Measurements from ENCODE around the gene TMEM8B. TPM values are rescaled to one million over a fixed set of nuclear protein-coding genes. Genes with fewer than 3 reads are reported as not detected.
A peak's percentile ranks its signal among the peaks of the same experiment; 100 is the strongest.

The TMEM8B gene
- total and polyA plus RNA-seq, 10 of the 15 experiments (the other 5 are each of a cell fraction or from before 2014, with no cell fraction given): 0.19 to 7.6 (median 2.5) TPM

DNA sequence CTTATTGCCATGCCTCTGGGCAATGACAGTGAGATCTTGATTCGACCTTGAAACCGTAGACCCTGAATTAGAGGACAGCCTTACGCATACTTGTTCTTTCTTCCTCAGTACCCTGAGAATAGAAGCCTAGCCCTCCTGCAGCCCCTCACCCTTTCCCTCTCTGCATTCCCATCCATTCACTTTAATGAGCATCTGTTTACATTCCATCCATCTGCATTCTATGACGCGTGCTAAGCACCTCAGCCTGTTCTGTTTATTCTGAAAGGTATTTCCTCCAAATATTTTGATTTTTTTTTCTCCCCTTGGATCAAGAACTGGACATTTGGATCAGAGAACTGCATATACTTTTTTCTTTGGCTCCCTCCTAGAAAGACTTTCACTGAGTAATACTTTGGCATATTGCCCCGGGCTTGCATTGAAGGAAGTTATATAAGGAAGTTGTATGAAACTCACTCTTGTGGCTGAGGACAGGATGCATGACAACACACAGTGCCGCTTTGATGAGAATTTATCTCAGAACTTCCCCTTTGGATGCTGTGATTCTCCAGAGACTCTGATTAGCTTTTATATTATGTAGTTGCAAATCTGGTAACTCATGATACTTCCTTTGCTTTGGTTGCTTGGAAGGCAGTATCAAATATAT lies 15.7 kb downstream of the TMEM8B start (continued):
- TF ChIP-seq, protein P1, sequence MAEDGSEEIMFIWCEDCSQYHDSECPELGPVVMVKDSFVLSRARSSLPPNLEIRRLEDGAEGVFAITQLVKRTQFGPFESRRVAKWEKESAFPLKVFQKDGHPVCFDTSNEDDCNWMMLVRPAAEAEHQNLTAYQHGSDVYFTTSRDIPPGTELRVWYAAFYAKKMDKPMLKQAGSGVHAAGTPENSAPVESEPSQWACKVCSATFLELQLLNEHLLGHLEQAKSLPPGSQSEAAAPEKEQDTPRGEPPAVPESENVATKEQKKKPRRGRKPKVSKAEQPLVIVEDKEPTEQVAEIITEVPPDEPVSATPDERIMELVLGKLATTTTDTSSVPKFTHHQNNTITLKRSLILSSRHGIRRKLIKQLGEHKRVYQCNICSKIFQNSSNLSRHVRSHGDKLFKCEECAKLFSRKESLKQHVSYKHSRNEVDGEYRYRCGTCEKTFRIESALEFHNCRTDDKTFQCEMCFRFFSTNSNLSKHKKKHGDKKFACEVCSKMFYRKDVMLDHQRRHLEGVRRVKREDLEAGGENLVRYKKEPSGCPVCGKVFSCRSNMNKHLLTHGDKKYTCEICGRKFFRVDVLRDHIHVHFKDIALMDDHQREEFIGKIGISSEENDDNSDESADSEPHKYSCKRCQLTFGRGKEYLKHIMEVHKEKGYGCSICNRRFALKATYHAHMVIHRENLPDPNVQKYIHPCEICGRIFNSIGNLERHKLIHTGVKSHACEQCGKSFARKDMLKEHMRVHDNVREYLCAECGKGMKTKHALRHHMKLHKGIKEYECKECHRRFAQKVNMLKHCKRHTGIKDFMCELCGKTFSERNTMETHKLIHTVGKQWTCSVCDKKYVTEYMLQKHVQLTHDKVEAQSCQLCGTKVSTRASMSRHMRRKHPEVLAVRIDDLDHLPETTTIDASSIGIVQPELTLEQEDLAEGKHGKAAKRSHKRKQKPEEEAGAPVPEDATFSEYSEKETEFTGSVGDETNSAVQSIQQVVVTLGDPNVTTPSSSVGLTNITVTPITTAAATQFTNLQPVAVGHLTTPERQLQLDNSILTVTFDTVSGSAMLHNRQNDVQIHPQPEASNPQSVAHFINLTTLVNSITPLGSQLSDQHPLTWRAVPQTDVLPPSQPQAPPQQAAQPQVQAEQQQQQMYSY (CRISPR knock-in tag; IDR thresholded peaks at IDR 0.05): no peak
- TF ChIP-seq, protein P2, sequence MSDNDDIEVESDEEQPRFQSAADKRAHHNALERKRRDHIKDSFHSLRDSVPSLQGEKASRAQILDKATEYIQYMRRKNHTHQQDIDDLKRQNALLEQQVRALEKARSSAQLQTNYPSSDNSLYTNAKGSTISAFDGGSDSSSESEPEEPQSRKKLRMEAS (IDR thresholded peaks at IDR 0.05; ENCODE audit: low read depth, low read length): no peak
- TF ChIP-seq EGR1 (IDR thresholded peaks at IDR 0.05; ENCODE audit: borderline replicate concordance in 1 of 2, low read depth in 2 of 2, low read length in 2 of 2): no peak
- TF ChIP-seq SRF (IDR thresholded peaks at IDR 0.05; ENCODE audit: low read depth in 2 of 2, low read length in 2 of 2): no peak
- no peak for TF ChIP-seq RFX5 (IDR thresholded peaks at IDR 0.05; ENCODE audit: low read depth, low read length)
- no peak for TF ChIP-seq TAF1 (IDR thresholded peaks at IDR 0.05; ENCODE audit: borderline replicate concordance, low read depth, low read length)
- no peak for TF ChIP-seq STAT3 (IDR thresholded peaks at IDR 0.05; ENCODE audit: low read depth, low read length)
- no peak for TF ChIP-seq ASH2L (IDR thresholded peaks at IDR 0.05; ENCODE audit: borderline replicate concordance, low read depth)
- no peak for TF ChIP-seq CHD2 (IDR thresholded peaks at IDR 0.05; ENCODE audit: borderline replicate concordance, low read depth, low read length)
- TF ChIP-seq, protein P3, sequence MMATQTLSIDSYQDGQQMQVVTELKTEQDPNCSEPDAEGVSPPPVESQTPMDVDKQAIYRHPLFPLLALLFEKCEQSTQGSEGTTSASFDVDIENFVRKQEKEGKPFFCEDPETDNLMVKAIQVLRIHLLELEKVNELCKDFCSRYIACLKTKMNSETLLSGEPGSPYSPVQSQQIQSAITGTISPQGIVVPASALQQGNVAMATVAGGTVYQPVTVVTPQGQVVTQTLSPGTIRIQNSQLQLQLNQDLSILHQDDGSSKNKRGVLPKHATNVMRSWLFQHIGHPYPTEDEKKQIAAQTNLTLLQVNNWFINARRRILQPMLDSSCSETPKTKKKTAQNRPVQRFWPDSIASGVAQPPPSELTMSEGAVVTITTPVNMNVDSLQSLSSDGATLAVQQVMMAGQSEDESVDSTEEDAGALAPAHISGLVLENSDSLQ (IDR thresholded peaks at IDR 0.05): no peak
- TF ChIP-seq RUNX3 (IDR thresholded peaks at IDR 0.05; ENCODE audit: low read length): peak; percentile 78
- TF ChIP-seq EZH2 (IDR thresholded peaks at IDR 0.05; ENCODE audit: borderline replicate concordance, control insufficient read depth, low read depth, low read length): no peak
- TF ChIP-seq SIN3A (IDR thresholded peaks at IDR 0.05; ENCODE audit: low read depth, low read length): no peak
- peak; percentile 30; the same call in 1 of the 2 replicates for TF ChIP-seq JUNB (IDR thresholded peaks at IDR 0.05)
- TF ChIP-seq EP300 (IDR thresholded peaks at IDR 0.05; ENCODE audit: borderline replicate concordance in 1 of 2, control insufficient read depth in 1 of 2, low read depth in 2 of 2, low read length in 2 of 2): 0 out of 4 replicates have a peak, but pooled peaks of 1 of the 2 experiments have one; percentile 18
- no peak for TF ChIP-seq TCF7 (IDR thresholded peaks at IDR 0.05; ENCODE audit: borderline replicate concordance)
- TF ChIP-seq IKZF2 (IDR thresholded peaks at IDR 0.05): peak; percentile 77 to 82; a peak in 2 of 4 replicates
- no peak for TF ChIP-seq NR2C2 (IDR thresholded peaks at IDR 0.05; ENCODE audit: borderline replicate concordance, control insufficient read depth, insufficient read length, low read depth)
- no peak for TF ChIP-seq NBN (IDR thresholded peaks at IDR 0.05)
- peak; percentile 50; the same call in 1 of the 2 replicates for TF ChIP-seq CREM (IDR thresholded peaks at IDR 0.05; ENCODE audit: low read depth)
- TF ChIP-seq, protein P4, sequence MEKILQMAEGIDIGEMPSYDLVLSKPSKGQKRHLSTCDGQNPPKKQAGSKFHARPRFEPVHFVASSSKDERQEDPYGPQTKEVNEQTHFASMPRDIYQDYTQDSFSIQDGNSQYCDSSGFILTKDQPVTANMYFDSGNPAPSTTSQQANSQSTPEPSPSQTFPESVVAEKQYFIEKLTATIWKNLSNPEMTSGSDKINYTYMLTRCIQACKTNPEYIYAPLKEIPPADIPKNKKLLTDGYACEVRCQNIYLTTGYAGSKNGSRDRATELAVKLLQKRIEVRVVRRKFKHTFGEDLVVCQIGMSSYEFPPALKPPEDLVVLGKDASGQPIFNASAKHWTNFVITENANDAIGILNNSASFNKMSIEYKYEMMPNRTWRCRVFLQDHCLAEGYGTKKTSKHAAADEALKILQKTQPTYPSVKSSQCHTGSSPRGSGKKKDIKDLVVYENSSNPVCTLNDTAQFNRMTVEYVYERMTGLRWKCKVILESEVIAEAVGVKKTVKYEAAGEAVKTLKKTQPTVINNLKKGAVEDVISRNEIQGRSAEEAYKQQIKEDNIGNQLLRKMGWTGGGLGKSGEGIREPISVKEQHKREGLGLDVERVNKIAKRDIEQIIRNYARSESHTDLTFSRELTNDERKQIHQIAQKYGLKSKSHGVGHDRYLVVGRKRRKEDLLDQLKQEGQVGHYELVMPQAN (conservative IDR thresholded peaks at IDR 0.05): no peak
- no peak for TF ChIP-seq KDM1A (IDR thresholded peaks at IDR 0.05; ENCODE audit: borderline replicate concordance)
- TF ChIP-seq YBX1 (IDR thresholded peaks at IDR 0.05): no peak
- TF ChIP-seq FOXM1 (IDR thresholded peaks at IDR 0.05; ENCODE audit: low read depth, low read length): peak; percentile 47; the same call in 1 of the 2 replicates
- TF ChIP-seq CREB1 (IDR thresholded peaks at IDR 0.05; ENCODE audit: low read depth): peak; percentile 67; the same call in 1 of the 2 replicates

Measured in GM12878 (cell line).